GM21825 (cell line): ENCODE results near the gene GBX1.

Experiments
- ATAC-seq: cut with Tn5 transposase; IDR thresholded peaks from one replicate; pipeline ENCODE4 v1.9.1; 2021; ENCODE audit warnings: mild to moderate bottlenecking, moderate library complexity; ENCODE audit not compliant: unreplicated experiment

The GBX1 gene

DNA sequence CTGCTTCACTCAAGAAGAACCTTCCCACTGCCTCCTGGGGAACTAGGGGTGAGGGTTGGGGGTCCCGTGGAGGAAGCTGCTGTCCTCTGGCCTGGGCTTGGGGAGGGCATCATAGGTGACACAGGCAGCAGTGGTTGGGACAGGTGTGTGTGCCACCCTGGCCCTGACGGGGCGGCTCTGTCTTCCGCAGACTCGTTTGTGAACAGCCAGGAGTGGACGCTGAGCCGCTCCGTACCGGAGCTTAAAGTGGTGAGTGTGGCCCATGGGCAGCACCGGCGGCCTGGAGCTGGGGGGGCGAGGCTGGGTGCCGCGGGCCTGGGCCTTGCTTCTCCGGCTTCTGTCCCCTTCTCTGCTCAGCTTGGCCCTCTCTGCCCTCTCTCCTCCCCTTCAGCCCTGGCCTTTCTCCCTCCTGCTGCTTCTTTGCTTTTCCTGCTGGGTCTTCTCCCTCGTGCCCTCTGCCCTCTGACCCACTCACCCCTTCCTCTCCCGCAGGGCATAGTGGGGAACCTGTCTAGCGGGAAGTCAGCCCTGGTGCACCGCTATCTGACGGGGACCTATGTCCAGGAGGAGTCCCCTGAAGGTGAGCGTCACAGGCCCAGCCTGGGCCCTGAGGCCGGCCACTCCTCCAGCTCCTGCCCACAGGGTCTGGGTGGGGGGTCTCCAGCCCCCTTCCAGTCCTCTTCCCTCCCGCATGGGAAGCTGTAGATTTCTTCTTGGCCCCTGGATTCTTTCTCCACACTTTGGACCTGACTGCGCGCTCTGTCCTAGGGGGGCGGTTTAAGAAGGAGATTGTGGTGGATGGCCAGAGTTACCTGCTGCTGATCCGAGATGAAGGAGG lies 50.7 kb downstream of the GBX1 start:
- no peak for ATAC-seq

DNA sequence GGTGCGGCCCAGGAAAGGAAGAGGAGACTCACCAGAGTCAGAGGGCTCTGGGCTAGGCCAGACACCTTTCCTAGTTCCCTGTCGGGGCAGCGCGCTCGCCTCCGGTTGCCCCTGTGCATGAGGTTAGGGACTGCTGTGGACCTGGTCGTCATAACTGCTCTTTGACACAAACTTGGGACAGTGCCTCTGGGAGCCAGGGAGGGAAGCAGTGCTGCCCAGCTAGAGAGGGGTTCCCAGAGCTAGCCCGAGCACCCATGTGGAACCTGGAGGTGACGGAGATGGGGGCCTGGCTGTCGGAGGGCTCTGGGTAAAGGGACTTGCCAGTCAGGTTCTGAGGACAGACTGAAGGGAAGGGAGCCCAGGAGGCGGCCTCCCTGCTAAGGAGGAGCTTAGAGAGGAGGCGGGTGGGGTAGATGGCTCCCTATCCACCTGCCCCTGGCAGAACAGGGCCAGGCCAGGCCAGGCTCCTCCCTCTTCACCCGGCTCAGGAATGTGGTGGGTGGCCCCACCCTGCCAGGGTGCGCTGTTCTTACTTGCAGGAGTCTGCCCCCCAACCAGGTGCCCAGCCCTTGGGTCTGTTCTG lies 51.6 kb downstream of the GBX1 start:
- no peak for ATAC-seq

DNA sequence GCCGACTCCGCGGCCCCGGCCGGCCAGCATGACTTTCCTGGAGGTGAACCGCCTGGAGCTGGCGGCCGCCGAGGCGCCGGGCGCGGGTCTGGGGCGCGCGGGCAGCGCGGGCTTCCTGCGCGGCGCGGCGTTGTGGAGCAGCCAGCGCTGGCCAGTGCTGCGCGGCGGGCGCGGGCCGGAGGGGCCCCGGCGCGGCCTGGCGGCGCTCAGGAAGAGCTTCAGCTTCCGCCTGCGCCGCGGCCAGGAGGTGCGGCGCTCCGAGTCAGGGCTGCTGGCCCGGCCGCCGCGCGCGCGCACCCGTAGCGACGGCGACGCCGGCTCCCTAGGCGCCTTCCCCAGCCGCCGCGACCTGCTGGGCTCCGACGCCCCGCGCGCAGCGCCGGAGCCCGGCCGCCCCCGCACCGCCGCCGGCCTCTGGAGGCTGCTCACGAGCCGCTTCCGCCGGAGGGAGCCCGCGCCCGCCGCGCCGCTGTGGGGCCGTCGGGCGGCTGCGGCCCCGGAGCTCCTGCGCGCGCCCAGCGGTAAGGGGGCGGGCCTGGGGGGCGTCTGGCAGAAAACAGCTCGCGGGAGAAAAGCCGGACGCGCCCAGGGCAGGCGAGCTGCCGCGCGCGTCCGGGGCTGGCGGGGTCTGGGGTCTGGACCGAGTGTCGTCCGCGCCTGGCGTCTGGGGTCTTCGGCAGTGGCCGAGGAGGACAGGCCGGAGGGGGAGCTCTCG lies 52.2 kb downstream of the GBX1 start:
- ATAC-seq: no peak

DNA sequence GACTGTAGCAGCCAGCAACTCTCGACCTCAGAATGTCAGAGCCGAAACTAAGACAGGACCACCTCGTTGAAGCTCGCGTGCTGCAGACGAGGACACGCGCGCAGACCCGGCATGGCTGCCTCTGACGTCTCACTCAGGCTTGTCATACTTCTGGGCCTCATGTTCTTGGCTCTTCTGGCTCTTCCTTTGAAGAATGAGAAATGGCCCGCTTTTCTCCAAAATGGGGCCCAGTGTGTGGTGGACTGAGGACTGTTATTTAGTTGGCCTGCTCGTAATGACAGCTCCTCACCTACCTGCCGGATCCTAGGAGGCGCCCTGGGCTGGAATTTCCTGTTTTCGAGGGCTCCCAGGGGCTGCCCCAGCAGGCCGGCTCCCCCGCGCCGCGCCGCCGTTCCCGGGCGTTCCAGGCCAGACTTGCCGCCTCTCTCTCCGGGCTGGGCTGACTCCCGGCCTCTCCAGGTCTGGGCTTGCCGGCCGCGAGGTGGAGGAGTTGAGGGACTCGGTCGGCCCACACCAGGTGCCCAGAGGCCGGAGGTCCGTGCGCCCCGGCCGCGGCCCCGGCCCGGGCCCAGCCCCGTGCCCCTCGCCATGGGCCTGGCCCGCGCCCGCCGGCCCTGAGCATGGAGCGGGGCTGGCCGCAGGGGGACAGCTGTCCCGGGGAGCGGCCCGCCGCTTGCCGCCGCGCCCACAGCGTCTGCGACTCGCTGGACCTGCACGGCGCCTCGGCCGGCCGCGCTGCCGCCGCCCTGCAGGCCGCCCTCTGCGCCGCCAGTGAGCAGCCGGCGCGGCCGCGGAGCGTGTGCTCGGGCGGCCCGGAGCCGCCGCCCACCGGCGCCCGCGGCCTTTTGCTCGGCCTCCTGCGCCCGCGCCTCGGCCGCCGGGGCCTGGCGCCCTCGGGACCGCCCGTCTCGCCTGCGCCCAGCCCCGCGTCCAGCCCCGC lies 53.1 kb downstream of the GBX1 start:
- ATAC-seq: no peak

DNA sequence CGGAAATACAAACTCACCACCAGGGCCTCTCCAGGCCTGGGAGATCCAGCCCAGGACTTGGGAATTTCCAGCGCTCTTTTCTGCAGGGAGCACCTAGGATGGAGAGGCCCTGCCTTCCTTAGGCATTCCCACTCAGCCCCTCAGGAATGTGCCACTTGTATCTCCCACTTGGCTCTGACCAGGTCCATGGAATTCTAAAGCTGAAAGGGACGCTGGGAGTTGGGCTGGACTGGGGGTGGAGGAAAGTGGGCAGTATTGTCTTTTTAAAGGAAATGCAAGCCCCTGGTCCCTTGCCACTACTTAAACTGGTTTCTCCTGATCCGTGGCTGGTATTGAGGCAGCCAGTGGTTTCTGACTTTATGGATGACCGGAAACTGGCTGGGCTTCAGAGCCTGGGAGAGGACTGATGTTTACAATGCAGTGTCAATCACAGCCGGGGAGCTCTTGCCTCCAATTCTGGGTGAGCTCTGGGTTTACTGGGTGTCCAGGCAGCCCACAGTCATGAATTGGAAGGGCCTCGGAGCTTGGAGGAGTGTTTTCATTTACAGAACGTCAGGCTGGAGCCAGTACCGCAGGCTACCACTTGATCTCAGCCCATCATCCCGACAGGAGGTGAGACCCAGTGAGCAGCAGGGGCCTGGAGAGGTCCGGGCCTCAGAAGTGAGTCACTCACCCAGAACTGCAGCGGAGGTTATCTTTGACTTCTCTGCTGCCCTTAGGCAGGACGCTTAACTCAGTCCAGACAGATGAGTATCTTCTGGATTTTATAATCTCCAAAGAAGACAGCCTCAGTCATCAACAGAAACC lies 53.9 kb downstream of the GBX1 start:
- ATAC-seq: no peak

DNA sequence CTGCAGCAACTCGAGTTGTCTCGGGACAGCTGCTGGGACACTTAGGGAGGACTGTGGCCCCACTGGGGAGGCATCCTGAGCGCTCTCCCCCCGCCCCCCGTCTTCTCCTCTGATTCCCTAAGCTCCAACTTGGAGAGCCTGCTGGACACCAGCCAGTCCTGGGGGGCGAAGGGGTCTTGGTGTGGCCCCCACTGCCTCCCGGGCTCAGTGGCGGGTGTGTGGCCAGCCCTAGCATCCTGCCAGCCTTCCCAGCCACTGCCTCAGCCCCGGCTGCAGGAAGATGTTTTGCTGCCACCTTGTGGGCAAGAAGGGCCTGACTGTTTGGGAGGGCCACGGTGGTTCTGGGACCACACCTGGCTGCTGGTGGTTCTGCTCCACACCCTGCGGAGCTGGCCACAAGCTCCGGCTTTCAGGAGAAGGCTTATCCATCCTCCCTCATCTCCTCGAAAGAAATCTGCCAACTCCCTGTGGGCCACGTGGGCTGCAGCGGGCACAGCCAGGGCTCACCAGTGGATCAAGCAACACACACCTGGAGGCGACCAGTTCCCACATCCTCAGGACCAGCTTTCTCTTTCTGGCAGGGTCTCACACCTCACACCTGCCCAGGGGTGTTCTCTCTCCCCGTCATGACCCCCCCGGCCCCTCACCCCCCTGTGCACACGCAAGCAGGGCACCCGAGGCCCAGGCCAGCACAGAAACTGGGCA lies 56.4 kb downstream of the GBX1 start:
- peak; percentile 79 for ATAC-seq

DNA sequence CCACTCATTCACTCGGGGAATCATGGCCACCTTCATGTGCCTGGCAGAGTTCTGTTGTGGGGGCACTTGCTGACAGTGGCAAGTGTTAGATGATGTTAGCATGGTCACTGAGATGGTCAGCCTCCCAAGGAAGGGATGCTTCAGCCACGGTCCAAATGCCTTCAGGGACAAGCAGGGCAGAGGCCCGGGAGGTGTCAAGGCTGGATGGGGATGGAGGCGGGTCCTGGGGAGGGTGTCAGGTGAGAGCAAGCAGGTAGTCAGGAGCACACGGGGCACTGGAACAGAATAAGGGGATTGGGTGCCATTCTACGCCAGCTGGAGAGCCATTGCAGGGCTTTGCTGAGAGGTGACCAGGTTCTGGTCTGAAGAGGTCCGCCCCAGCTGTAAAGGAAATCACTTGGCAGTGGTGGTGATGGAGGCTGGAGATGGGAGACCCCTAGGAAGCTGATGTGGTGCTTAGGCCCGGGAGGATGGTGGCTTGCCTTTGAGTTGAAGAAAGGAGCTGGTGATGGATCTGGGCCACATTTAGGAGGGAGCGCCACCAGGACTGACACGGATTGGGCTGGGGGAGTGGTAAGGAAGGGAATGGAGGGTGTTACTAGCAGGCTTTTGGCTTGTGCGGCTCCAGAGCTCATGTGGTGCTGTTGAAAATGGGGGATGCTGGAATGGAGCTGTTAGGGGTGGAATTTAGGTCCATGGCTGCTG lies 57.1 kb downstream of the GBX1 start:
- ATAC-seq: no peak

DNA sequence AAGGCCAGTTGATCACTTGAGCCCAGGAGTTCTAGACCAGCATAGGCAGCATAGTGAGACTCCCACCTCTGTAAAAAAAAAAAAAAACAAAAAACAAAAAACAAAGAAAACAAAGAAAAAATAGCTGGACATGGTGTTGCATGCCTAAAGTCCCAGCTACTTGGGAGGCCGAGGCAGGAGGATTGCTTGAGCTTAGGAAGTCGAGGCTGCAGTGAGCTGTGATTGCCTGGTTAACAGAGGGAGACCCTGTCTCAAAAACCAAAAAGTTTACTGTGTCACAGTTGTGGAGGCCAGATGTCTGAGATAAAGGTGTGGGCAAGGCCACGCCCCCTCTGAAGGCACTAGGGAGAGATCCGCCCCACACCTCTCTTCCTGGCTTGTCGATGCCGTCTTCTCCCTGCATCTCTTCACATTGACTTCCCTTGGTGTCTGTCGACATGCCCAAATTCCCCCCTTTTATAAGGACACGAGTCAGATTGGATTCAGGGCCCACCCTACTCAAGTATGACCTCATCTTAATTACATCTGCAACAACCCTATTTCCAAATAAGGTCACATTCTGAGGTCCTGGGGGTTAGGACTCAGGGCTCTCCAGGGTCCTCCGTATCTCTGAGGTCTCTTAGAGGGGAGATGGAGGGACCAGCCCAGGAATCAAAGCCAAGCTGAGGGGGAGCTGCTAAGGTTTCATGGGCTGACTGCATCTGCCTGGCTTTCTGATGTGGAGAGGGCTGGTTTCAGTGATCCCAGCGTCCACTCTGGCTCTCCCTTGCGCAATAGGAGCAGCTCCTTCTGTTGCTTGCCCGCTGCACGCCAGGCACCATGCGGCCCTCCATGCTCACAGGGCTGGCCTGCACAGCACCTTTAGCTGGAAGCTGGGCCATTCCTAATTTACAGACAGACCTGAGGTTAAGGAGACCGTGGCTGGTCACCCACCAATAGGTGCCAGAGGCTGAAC lies 58.1 kb downstream of the GBX1 start:
- ATAC-seq: no peak

DNA sequence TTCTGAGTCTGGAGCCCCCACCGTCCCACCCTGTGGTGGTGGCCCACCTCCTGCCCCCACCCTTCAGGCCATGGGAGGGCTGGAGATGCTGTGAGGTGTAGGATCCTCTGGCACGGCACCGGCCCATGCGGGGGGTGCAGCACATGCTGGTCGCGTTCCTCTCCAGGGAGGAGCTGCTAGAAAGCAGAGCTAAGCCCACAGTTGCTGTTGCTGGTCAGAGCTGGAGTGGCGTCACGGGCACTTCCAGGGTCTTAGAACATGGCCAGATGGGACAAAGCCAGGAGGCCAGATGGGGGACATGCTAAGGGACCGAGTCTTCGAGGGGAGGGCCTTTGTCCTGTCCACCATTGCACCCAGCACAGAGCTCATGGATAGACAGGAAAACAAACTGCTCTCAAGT lies 59.6 kb downstream of the GBX1 start:
- no peak for ATAC-seq

DNA sequence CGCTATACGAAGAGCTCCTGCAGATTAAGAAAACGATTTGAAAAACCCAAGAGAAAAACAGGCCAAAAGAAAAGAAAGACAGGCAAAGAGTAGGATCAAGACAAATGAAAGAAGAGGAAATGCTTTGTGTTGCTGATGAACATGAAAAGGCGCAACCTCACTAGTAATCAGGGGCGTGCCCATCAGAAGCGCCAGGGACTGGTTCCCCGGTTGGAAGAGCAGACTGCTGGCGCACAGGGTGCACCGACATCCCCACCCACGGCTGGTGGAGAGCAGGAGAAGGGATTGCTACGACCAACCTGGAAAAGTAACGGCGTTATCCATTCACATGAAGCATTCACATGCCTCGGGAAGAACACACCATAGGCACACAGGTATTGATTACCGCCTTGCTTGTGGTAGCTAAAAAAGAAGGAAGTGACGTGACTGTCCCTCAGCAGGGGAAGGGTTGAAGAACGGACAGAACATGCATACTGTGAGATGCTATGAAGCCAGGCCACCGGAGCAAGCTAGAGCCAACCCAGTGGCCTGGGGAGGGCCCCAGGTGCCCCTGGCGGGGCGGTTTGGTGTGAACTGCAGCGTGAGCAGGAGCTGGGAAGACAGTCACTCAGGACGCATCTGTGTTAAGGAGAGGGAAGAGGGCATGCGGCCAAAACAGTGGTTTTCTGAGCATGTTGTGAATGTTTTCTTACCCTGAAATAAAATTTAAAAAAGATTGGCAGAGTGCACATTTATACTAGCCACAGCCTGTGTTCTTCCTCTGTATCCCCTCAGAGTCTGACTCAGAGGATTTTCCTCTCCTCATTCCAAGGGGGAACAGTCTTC lies 62.9 kb downstream of the GBX1 start:
- no peak for ATAC-seq

DNA sequence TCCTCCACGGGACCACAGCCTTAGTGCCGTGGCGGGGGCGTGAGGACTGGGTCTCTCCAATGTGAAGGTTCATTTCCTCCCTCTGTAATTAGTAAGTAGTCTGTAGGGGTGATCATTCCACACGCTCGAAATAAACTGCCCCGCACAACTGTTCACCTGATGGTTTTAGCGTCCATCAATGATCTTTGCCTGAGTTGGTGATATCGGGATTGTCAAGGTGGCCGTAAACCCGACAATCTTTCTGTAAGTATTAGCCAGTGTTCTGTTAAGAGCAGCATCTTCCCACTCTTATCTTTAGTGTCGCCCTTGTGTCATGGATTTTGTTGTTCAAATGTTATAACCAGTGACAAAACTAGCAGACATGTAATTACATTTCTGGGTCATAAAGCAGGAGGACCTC lies 63.5 kb downstream of the GBX1 start:
- ATAC-seq: no peak

DNA sequence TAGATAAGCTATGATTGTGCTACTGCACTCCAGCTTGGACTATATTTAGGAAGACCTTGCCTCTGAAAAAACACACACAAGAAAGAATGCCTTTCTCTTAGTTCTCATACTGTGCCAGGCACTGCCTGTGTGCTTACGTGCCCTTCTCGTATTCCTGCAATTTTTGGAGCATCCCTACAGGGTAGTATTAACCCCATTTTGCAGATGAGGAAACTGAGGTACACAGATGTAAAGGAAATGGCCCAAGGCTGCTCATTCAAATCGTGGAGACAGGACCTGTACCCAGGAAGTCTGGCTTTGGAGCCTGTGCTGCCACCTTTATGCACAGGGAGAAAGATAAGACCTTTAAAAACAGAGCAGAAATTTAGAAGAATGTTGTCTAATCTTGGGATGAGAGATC lies 64.5 kb downstream of the GBX1 start:
- ATAC-seq: no peak

DNA sequence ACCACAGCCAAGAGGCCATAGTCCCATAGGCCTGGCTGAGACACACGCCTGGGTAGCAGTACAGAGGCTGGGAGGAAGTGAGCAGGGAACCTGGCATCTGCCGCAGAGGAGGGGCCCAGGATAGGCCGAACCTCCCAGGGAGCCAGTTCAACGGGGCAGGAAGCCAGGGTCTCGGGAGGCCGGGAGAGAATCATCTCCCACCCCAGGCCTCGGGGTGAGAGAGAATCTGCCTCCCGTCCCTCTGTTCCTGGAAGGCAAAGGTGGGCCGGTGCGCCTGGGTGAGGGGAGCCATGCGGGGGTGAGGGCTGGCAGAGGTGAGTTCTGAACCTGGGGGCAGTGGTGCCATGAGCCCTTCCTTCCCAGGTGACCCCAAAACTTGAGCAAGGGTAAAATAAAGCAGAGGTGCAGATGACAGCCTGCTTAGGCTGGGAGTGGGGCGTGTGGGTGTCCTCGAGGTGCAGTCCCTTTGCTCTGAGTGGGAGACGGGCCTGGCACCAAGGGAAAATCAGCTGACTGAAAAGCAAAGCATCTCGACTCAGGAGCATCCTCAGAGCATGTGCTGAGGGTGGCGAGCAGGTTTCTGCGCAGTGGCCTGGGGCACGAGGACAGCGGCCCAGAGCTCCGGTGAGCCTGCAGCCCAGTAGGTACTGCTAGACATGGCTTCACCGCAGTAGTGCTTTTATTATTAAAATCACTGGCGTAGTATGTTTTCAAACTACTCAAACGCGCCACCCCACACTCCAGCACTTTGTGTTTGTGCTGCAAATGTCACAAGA lies 65.7 kb downstream of the GBX1 start:
- no peak for ATAC-seq

DNA sequence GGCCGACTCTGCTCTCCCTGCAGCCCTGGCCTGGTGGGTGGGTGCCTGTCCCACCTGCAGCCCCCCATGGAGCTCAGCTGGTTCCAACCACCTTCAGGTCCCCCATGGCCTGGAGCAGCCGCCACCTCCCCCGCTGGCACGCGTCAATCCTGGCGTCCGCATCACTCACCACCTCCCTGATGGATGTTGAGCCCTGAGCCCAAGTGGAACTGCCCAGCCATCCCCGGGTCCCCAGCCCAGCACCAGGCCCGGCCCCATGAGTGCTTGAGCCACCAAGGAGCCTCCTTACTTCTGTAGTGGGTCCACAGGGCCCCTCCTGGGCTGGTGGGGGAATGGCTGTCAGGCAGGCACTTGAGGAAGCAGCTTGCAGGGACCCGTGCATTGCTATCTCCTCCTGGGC lies 66.6 kb downstream of the GBX1 start:
- no peak for ATAC-seq

DNA sequence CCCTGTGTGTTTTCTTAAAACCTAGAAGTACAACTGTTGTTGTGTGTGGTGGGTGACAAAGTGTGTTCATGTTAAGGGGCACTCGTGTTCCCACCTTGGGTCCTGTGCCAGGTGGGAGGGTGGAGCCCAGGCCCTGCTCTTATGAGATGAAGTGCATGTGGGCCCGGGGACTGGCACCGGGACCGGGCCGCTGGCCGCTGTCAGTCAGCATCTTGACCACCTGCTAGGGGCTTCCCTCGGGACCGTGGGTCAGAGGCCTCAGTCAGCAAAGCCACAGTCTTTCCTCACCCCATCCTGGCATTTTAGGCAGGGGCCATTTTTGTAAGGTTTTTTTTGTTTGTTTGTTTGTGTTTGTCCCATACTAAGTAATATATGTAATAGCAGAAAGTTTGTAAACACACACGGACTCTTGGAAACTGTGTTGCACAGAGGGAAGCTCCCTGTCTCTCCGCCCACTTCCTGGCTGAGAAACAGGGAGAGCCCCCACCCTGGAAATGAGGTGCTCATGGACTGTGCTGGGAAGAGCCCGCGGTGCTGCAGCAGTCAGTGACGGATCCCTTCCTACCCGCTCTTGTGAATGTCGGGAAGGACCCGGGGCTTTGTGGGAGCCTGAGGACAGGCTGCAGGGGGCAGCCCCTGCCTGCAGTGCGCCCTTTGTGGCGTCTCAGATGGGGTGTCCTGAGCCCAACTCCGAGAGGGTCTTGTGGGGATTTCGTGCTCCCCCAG lies 67.8 kb downstream of the GBX1 start:
- no peak for ATAC-seq
